Breast epithelium (tissue), 4 donors: Measurements from ENCODE around the gene KRTAP5-11. TPM values are rescaled to one million over a fixed set of nuclear protein-coding genes. Genes with fewer than 3 reads are reported as not detected.
"Not testable (repeated sequence)": the region's sequence is repeated elsewhere in the genome, so short reads cannot be mapped to it uniquely, and the experiment has no call there.

Experiments
- DNase-seq, 2 donors: peaks; one replicate each; pipeline ENCODE4 v3.0.0-alpha.2; 2019; ENCODE audit warnings: low spot score in 2 of 2
- H3K27ac ChIP-seq, 2 donors: fragments of 200-600 bp; sonication (generic) in 1 of 2; one replicate each; pipeline ENCODE4 v1.5.1; 2016 to 2019; ENCODE audit warnings: mild to moderate bottlenecking in 1 of 2
- H3K27me3 ChIP-seq, 2 donors: fragments of 200-600 bp; sonication (generic) in 1 of 2; one replicate each; pipeline versions ENCODE4 v1.5.1 to v1.6.0; 2017 to 2019; ENCODE audit warnings: control low read depth in 1 of 2, mild to moderate bottlenecking in 1 of 2
- H3K36me3 ChIP-seq: fragments of 200-600 bp; one replicate; pipeline ENCODE4 v1.5.1; 2019
- H3K4me1 ChIP-seq, 2 donors: fragments of 200-600 bp; sonication (generic); one replicate each; pipeline ENCODE4 v1.5.1; 2016 to 2019; ENCODE audit warnings: control low read depth in 1 of 2
- H3K4me3 ChIP-seq, 3 donors: fragments of 200-600 bp; sonication (generic); 1 replicate in 2 of 3; 2 replicates in 1 of 3; pipeline ENCODE4 v1.5.1; 2016 to 2019; ENCODE audit warnings: mild to moderate bottlenecking in 3 of 3, moderate library complexity in 2 of 3
- H3K9me3 ChIP-seq, 2 donors: fragments of 200-600 bp; sonication (generic) in 1 of 2; one replicate each; pipeline ENCODE4 v1.5.1; 2016 to 2019; ENCODE audit warnings: control low read depth in 1 of 2
- POLR2A ChIP-seq: fragments of 450-650 bp; IDR thresholded peaks from one replicate; pipeline ENCODE4 v1.6.1; 2016; ENCODE audit warnings: antibody characterized with exemption, mild to moderate bottlenecking, moderate library complexity
- POLR2AphosphoS5 ChIP-seq, 3 donors: sonication (generic); formaldehyde crosslinking; IDR thresholded peaks; one replicate each; pipeline ENCODE4 v1.6.1; 2017; ENCODE audit warnings: antibody characterized with exemption in 3 of 3
- intact Hi-C: fragments of 100-400 bp; cut with DNase I; formaldehyde crosslinking; loops from one replicate; pipeline ENCODE4 v1.15.1; 2023; ENCODE audit warnings: low total_unique reads
- total RNA-seq, 3 donors: library from RNA; depleted of rRNA; stranded (reverse); fragments of >200 nt; gene quantifications; one replicate each; pipeline ENCODE4 v1.1.0, GENCODE V29; 2016
- TF ChIP-seq, protein P1 (sequence below), 3 donors: fragments of 450-650 bp; IDR thresholded peaks; one replicate each; pipeline ENCODE4 v1.5.1; 2016 to 2017; ENCODE audit warnings: antibody characterized with exemption in 3 of 3, mild to moderate bottlenecking in 3 of 3, moderate library complexity in 3 of 3

Gene KRTAP5-11
- total RNA-seq, 3 donors from 2014 or later, result not detected

DNA sequence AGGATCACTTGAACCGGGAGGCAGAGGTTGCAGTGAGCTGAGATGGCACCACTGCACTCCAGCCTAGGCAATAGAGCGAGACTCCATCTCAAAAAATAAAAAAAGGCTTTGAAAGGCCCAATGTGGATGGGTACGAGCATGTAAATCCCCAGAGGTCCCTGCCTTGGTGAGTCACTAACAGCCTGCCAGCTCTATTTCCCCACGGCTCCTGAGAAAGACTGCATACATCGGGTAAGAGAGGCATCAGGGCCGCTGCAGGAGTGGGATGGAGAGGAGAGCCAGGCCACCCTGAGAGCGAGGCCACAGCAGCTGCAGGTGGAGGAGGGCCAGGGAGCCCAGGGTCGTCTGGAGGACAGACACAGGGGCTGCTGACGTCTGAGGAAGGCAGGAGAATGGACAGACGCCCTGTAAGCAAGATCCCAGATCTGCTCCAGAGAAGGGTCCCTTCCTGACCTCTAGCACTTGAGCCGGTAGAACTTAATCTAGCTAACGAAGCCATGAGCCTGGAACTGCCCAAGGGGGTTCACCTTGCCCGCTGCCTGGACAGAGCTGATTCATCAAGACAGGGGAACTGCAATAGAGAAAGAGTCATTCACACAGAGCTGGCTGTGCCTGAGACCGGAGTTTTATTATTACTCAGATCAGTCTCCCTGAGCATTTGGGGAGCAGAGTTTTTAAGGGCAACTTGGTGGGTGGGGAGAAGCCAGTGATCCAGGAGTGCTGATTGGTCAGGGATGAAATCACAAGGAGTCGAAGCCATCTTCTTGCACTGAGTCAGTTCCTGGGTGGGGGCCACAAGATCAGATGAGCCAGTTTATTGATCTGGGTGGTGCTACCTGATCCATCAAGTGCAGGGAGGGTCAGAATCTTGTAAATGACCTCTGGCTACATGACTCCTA lies 39.5 kb downstream of the KRTAP5-11 start:
- H3K9me3 ChIP-seq, result peaks cover 0 to 4% of the 10 kb centered on the region in 2 donors
- no peak for DNase-seq

DNA sequence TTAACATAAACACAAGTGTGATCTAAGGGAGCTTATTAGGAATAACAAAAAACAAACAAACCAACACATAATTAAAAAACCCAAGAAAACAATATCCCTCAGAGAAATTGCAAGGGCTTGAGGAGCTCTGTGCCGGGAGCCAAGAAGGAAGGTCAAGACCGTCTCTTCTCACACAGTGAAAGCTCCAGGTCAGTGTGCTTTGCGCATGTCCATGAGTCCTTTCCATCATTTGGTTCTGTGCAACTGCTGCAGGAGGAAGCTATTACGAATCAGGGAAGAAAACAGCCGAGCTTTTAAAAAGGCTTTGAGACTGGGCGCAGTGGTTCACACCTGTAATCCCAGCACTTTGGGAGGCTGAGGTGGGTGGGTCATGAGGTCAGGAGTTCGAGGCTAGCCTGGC lies 40.3 kb downstream of the KRTAP5-11 start:
- Histone ChIP-seq H3K9me3 (peaks cover 0 to 4% of the 10 kb centered on the region in 2 donors), H3K4me1 (no peaks in the 10 kb centered on the region), H3K27ac (no peak overlapping the region), H3K4me3 (no peak overlapping the region), H3K36me3 (no peaks in the 10 kb centered on the region), H3K27me3 (no peaks in the 10 kb centered on the region)
- intact Hi-C loops, result no loop called here
- TF ChIP-seq POLR2A, result no peak
- TF ChIP-seq, protein P1, sequence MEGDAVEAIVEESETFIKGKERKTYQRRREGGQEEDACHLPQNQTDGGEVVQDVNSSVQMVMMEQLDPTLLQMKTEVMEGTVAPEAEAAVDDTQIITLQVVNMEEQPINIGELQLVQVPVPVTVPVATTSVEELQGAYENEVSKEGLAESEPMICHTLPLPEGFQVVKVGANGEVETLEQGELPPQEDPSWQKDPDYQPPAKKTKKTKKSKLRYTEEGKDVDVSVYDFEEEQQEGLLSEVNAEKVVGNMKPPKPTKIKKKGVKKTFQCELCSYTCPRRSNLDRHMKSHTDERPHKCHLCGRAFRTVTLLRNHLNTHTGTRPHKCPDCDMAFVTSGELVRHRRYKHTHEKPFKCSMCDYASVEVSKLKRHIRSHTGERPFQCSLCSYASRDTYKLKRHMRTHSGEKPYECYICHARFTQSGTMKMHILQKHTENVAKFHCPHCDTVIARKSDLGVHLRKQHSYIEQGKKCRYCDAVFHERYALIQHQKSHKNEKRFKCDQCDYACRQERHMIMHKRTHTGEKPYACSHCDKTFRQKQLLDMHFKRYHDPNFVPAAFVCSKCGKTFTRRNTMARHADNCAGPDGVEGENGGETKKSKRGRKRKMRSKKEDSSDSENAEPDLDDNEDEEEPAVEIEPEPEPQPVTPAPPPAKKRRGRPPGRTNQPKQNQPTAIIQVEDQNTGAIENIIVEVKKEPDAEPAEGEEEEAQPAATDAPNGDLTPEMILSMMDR (IDR thresholded peaks at IDR 0.05), result no peak
- TF ChIP-seq POLR2AphosphoS5 (IDR thresholded peaks at IDR 0.05), result no peak
- no peak for DNase-seq

More for the DNA sequence above, 39.5 kb downstream of the KRTAP5-11 start:
- Histone ChIP-seq H3K4me3 (no peak overlapping the region), H3K27me3 (no peaks in the 10 kb centered on the region), H3K4me1 (no peaks in the 10 kb centered on the region), H3K27ac (no peak overlapping the region), H3K36me3 (no peaks in the 10 kb centered on the region)
- intact Hi-C loops, result no loop called here
- TF ChIP-seq, protein P1 (IDR thresholded peaks at IDR 0.05), result no peak
- no peak for TF ChIP-seq POLR2AphosphoS5 (IDR thresholded peaks at IDR 0.05)
- TF ChIP-seq POLR2A, result no peak

DNA sequence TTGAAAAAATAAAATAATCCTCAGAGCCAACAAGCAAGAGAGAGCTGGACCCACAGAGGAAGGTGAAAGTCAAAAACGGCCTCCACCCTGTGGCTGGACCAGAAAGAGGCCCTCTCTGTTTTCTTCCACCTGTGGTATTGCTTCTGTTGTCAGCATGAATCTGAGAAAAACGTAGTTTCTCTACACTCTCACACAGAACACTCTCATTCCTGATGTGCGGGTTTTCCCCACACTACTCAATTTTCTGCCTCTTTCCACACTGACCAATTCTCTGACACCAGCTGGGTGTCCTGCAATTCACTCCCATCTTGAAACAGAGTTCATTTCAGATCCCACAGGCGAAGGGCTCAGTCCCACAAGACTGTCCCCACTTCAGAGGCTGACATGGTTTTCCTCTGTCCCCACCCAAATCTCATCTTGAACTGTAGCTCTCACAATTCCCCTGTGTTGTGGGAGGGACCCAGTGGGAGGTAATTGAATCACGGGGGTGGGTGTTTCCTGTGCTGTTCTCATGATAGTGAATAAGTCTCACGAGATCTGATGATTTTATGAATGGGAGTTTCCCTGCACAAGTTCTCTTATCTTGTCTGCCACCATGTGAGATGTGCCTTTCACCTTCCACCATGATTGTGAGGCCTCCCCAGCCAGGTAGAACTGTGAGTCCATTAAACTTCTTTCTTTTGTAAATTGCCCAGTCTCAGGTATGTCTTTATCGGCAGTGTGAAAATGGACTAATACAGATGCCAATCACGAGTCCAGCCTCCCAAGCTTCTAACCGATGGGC lies 42.0 kb downstream of the KRTAP5-11 start:
- H3K4me1 ChIP-seq, H3K27ac ChIP-seq, intact Hi-C loops, H3K4me3 ChIP-seq, DNase-seq, H3K9me3 ChIP-seq, H3K36me3 ChIP-seq, H3K27me3 ChIP-seq: not testable (repeated sequence)

DNA sequence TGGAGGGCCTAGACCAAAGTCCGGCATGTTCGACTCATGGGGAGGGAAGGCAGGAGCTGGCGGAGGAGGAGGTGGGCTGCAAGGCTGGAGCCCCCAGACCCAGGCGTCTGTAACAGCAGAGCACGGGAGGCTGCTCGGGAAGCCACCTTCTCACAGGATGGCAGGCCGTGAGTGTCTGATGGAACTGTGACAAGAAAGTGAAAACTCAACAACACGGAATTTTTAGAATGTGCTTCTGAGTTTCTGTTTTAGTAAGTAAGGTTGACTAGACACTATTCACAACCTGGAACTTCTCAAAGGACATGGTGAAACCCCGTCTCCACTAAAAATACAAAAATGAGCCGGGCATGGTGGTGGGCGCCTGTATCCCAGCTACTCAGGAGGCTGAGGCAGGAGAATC lies 42.7 kb downstream of the KRTAP5-11 start:
- H3K4me1 ChIP-seq, H3K36me3 ChIP-seq, intact Hi-C loops, DNase-seq, H3K27ac ChIP-seq, H3K4me3 ChIP-seq, H3K9me3 ChIP-seq, H3K27me3 ChIP-seq: not testable (repeated sequence)

DNA sequence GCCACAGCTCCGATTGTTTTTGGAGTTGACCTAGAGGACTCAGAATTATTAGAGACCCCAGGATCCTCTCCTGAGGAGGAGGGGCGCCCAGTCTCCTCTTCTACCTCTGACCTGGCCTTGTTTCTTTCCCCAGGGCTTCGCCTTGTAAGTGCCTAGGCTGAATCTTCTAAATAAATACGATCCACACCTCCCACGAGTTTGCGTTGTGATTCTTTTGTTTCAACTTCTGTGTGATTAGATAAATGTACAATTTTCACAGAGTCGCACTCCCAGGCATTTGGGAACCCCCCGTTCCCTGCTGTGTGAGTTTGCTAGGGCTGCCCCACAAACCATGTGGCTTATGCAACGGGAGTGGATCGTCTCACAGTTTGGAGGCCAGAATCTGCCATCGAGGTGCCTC lies 43.7 kb downstream of the KRTAP5-11 start:
- Histone ChIP-seq H3K27me3 (no peaks in the 10 kb centered on the region), H3K4me3 (no peak overlapping the region), H3K36me3 (no peaks in the 10 kb centered on the region), H3K4me1 (no peaks in the 10 kb centered on the region), H3K9me3 (no peaks in the 10 kb centered on the region), H3K27ac (no peak overlapping the region)
- no peak for DNase-seq
- intact Hi-C loops, result no loop called here
- TF ChIP-seq POLR2A (no peak), POLR2AphosphoS5 (IDR thresholded peaks at IDR 0.05) (no peak)
- TF ChIP-seq, protein P1 (IDR thresholded peaks at IDR 0.05), result no peak

DNA sequence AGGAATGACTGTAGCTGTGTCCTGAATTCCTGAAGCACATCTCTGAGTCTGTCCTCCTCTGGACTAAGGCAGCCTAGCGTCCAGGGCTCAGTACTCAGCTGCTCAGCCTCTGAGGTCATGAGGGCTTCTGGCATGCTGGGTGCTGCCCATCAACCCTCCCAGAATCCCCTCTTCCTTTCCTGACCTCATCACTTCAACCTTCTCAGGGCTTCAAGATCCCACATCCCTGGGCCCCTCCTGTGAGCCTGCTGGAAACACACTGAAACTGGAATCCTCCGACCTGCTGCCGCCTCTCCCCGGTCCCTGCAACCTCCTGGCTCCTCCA lies 44.0 kb downstream of the KRTAP5-11 start:
- no peak overlapping the region for H3K27ac ChIP-seq
- no peak overlapping the region for H3K4me3 ChIP-seq
- no peaks in the 10 kb centered on the region for H3K4me1 ChIP-seq
- H3K36me3 ChIP-seq, result no peaks in the 10 kb centered on the region
- intact Hi-C loops, result no loop called here
- TF ChIP-seq POLR2A, result no peak
- no peak for TF ChIP-seq POLR2AphosphoS5 (IDR thresholded peaks at IDR 0.05)
- TF ChIP-seq, protein P1 (IDR thresholded peaks at IDR 0.05), result no peak
- DNase-seq, result no peak
- H3K27me3 ChIP-seq, result no peaks in the 10 kb centered on the region
- H3K9me3 ChIP-seq, result no peaks in the 10 kb centered on the region

DNA sequence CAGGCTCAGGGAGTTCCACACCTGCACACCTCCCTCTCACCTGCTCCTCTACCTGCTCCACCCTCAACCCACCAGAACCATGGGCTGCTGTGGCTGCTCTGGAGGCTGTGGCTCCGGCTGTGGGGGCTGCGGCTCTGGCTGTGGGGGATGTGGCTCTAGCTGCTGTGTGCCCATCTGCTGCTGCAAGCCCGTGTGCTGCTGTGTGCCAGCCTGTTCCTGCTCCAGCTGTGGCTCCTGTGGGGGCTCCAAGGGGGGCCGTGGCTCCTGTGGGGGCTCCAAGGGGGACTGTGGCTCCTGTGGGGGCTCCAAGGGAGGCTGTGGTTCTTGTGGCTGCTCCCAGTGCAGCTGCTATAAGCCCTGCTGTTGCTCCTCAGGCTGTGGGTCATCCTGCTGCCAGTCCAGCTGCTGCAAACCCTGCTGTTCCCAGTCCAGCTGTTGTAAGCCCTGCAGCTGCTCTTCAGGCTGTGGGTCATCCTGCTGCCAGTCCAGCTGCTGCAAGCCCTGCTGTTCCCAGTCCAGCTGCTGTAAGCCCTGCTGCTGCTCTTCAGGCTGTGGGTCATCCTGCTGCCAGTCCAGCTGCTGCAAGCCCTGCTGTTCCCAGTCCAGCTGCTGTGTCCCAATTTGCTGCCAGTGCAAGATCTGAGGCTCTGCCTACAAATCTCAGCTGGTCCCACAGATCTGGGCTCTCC lies 44.6 kb downstream of the KRTAP5-11 start, which contains the start of gene KRTAP5-8:
Gene KRTAP5-8 (plus strand): TSS at position 49 of the 689 bp plus-strand sequence. CDS start 31 bp downstream, at position 80.
- H3K4me3 ChIP-seq, intact Hi-C loops, H3K9me3 ChIP-seq, H3K36me3 ChIP-seq, H3K27me3 ChIP-seq, H3K27ac ChIP-seq, H3K4me1 ChIP-seq, DNase-seq: not testable (repeated sequence)
